ENCODE data around the gene NDRG3. TPM values are rescaled to one million over a fixed set of nuclear protein-coding genes. Genes with fewer than 3 reads are reported as not detected.
"Not testable (repeated sequence)": the region's sequence is repeated elsewhere in the genome, so short reads cannot be mapped to it uniquely, and the experiment has no call there.

The NDRG3 gene
- total RNA-seq, 1 donor from 2014 or later = 33.1 TPM

DNA sequence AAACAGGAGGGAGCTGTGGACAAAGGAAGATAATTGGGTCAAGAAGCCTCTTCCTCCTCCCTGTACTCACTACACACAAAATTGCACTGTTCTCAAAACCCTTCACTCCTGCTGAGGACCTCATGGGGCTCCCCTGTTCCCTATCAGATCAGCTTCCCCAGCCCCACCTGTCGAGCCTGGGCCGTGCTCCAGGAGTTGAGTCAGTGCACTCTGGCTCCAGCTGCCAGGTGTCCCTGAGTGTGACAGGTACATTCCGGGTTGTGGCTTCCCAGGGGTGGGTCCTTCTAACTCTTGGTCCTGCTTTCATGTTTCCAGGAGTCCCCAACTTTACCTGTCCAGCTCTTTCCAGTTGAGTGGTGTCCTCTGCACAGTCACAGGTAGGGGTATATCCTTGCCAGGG is 131.9 kb downstream of the NDRG3 start:
- H3K4me1 Mint-ChIP-seq (ENCODE audit: low read depth, unreplicated experiment) = no peaks in the 10 kb centered on the region
- H3K4me1 ChIP-seq (ENCODE audit: insufficient read depth, low read length) = no peaks in the 10 kb centered on the region
- FAIRE-seq = no peak
- no peaks in the 10 kb centered on the region for H3K27me3 Mint-ChIP-seq (ENCODE audit: low read depth, unreplicated experiment)
- H3K79me2 ChIP-seq (ENCODE audit: insufficient read depth, low read length) = peaks cover 3% of the 10 kb centered on the region
- DNase-seq (ENCODE audit: low read depth) = no peak
- H3K9me3 ChIP-seq (ENCODE audit: insufficient read depth, low read depth, low read length) = no peaks in the 10 kb centered on the region
- peaks cover 50% of the 10 kb centered on the region for H4K20me1 ChIP-seq (ENCODE audit: insufficient read depth, low read length)
- no peak overlapping the region for H3K9ac ChIP-seq (ENCODE audit: low read length)
- H3K4me3 Mint-ChIP-seq (ENCODE audit: unreplicated experiment) = no peak overlapping the region
- no peaks in the 10 kb centered on the region for H3K27me3 ChIP-seq (ENCODE audit: insufficient read depth, low read length)
- H3K4me2 ChIP-seq (ENCODE audit: low read length) = no peak overlapping the region
- TF ChIP-seq, protein P1, sequence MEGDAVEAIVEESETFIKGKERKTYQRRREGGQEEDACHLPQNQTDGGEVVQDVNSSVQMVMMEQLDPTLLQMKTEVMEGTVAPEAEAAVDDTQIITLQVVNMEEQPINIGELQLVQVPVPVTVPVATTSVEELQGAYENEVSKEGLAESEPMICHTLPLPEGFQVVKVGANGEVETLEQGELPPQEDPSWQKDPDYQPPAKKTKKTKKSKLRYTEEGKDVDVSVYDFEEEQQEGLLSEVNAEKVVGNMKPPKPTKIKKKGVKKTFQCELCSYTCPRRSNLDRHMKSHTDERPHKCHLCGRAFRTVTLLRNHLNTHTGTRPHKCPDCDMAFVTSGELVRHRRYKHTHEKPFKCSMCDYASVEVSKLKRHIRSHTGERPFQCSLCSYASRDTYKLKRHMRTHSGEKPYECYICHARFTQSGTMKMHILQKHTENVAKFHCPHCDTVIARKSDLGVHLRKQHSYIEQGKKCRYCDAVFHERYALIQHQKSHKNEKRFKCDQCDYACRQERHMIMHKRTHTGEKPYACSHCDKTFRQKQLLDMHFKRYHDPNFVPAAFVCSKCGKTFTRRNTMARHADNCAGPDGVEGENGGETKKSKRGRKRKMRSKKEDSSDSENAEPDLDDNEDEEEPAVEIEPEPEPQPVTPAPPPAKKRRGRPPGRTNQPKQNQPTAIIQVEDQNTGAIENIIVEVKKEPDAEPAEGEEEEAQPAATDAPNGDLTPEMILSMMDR (IDR thresholded peaks at IDR 0.05; ENCODE audit: insufficient read depth, low read depth, low read length) = no peak
- no peak for TF ChIP-seq EZH2 (IDR thresholded peaks at IDR 0.05; ENCODE audit: insufficient read depth, low read length)
- H3K9me3 Mint-ChIP-seq (ENCODE audit: unreplicated experiment) = no peaks in the 10 kb centered on the region
- no peak overlapping the region for H2AFZ ChIP-seq (ENCODE audit: low read depth, low read length)
- peaks cover 11% of the 10 kb centered on the region for H3K36me3 Mint-ChIP-seq (ENCODE audit: low read depth, unreplicated experiment)
- H3K27ac ChIP-seq (ENCODE audit: low read depth, low read length) = no peak overlapping the region
- no peak overlapping the region for H3K27ac Mint-ChIP-seq (ENCODE audit: unreplicated experiment)
- peaks cover 17% of the 10 kb centered on the region for H3K36me3 ChIP-seq (ENCODE audit: insufficient read depth, low read length)
- no peak overlapping the region for H3K4me3 ChIP-seq (ENCODE audit: insufficient read depth, low read depth, low read length)

DNA sequence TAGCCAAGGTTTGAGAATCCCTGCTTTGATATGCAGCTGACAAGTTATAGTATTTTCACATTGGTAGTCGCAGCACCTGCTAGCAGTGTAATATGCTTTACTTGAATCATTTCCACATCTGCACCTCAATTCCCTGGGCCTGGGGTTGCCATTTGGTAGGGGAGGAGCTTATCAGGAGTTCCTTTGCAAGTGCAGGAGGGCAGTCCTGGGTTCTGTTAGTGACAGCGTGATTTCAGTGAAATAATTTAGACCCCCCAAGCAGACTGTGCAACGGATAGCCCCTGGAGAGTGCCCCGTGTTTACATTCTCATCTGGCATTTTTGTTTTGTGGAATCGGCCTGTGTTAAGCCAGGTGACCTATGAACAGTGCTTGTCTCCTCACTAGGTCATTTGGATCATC is 134.3 kb downstream of the NDRG3 start:
- Histone ChIP-seq H3K4me2 (ENCODE audit: low read length) (no peak overlapping the region), H3K9me3 (ENCODE audit: insufficient read depth, low read depth, low read length) (no peaks in the 10 kb centered on the region), H2AFZ (ENCODE audit: low read depth, low read length) (no peak overlapping the region), H3K9ac (ENCODE audit: low read length) (no peak overlapping the region), H3K4me1 (ENCODE audit: insufficient read depth, low read length) (peaks cover 12% of the 10 kb centered on the region), H3K36me3 (ENCODE audit: insufficient read depth, low read length) (peaks cover 26% of the 10 kb centered on the region), H3K79me2 (ENCODE audit: insufficient read depth, low read length) (peaks cover 25% of the 10 kb centered on the region), H3K27ac (ENCODE audit: low read depth, low read length) (no peak overlapping the region), H3K27me3 (ENCODE audit: insufficient read depth, low read length) (no peaks in the 10 kb centered on the region), H4K20me1 (ENCODE audit: insufficient read depth, low read length) (peaks cover 69% of the 10 kb centered on the region), H3K4me3 (ENCODE audit: insufficient read depth, low read depth, low read length) (no peak overlapping the region)
- H3K27me3 Mint-ChIP-seq (ENCODE audit: low read depth, unreplicated experiment) = no peaks in the 10 kb centered on the region
- TF ChIP-seq EZH2 (IDR thresholded peaks at IDR 0.05; ENCODE audit: insufficient read depth, low read length) = no peak
- TF ChIP-seq, protein P1 (IDR thresholded peaks at IDR 0.05; ENCODE audit: insufficient read depth, low read depth, low read length) = no peak
- H3K9me3 Mint-ChIP-seq (ENCODE audit: unreplicated experiment) = no peaks in the 10 kb centered on the region
- H3K36me3 Mint-ChIP-seq (ENCODE audit: low read depth, unreplicated experiment) = peaks cover 13% of the 10 kb centered on the region
- FAIRE-seq = no peak
- H3K4me3 Mint-ChIP-seq (ENCODE audit: unreplicated experiment) = no peak overlapping the region
- H3K27ac Mint-ChIP-seq (ENCODE audit: unreplicated experiment) = no peak overlapping the region
- no peak for DNase-seq (ENCODE audit: low read depth)
- peaks cover 7% of the 10 kb centered on the region for H3K4me1 Mint-ChIP-seq (ENCODE audit: low read depth, unreplicated experiment)

DNA sequence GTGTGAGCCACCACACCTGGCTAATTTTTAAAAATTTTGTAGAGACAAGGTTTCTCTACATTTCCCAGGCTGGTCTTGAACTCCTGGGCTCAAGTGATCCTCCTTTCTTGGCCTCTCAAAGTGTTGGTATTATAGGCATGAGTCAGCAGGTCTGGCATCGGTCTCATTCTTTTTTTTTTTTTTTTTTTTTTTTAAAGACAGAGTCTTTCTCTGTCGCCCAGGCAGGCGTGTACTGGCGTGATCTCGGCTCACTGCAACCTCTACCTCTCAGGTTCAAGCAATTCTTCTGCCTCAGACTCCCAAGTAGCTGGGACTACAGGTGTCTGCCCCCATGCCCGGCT is 137.5 kb downstream of the NDRG3 start:
- Histone ChIP-seq H3K79me2 (ENCODE audit: insufficient read depth, low read length) (peaks cover 37% of the 10 kb centered on the region), H3K36me3 (ENCODE audit: insufficient read depth, low read length) (peaks cover 23% of the 10 kb centered on the region), H3K4me1 (ENCODE audit: insufficient read depth, low read length) (peaks cover 21% of the 10 kb centered on the region), H4K20me1 (ENCODE audit: insufficient read depth, low read length) (peaks cover 56% of the 10 kb centered on the region)
- H3K27ac Mint-ChIP-seq (ENCODE audit: unreplicated experiment); H3K9me3 ChIP-seq (ENCODE audit: insufficient read depth, low read depth, low read length); H3K4me3 Mint-ChIP-seq (ENCODE audit: unreplicated experiment); FAIRE-seq; H3K27ac ChIP-seq (ENCODE audit: low read depth, low read length); H3K27me3 Mint-ChIP-seq (ENCODE audit: low read depth, unreplicated experiment); H3K4me1 Mint-ChIP-seq (ENCODE audit: low read depth, unreplicated experiment); DNase-seq (ENCODE audit: low read depth); H3K9me3 Mint-ChIP-seq (ENCODE audit: unreplicated experiment); H3K4me2 ChIP-seq (ENCODE audit: low read length); H3K4me3 ChIP-seq (ENCODE audit: insufficient read depth, low read depth, low read length); H2AFZ ChIP-seq (ENCODE audit: low read depth, low read length); H3K27me3 ChIP-seq (ENCODE audit: insufficient read depth, low read length); H3K9ac ChIP-seq (ENCODE audit: low read length): not testable (repeated sequence)
- peaks cover 13% of the 10 kb centered on the region for H3K36me3 Mint-ChIP-seq (ENCODE audit: low read depth, unreplicated experiment)

Data from astrocyte (in vitro differentiated cells and primary cell).